PC-9 (cell line): ENCODE results near the gene NDUFB4. TPM values are rescaled to one million over a fixed set of nuclear protein-coding genes. Genes with fewer than 3 reads are reported as not detected.
"Not testable (repeated sequence)": the region's sequence is repeated elsewhere in the genome, so short reads cannot be mapped to it uniquely, and the experiment has no call there.

Experiments used
- BruUV-seq: library from RNA; stranded (reverse); fragments of 400-500 nt; replicated peaks from 2 replicates; lab custom pipeline; 2021; lab: Mats Ljungman, UMichigan
- CTCF ChIA-PET: fragments of 300-600 bp; sonication (Branson Sonifier 250); formaldehyde crosslinking; loops from one replicate; lab custom pipeline; 2022; ENCODE audit warnings: antibody characterized with exemption; lab: Charles Lee
- POLR2A ChIA-PET: fragments of 300-600 bp; sonication (Branson Sonifier 250); formaldehyde crosslinking; loops from one replicate; lab custom pipeline; 2022; ENCODE audit warnings: antibody characterized with exemption; ENCODE audit not compliant: unreplicated experiment; lab: Charles Lee
- DNase-seq, 2 experiments: peaks; one replicate each; pipeline versions ENCODE4 v3.0.0 to v3.0.0-alpha.2; 2015 to 2022; ENCODE audit warnings: mixed read lengths in 1 of 2
- H2AFZ ChIP-seq: fragments of 200-600 bp; sonication (generic); 2 replicates; pipeline ENCODE4 v1.8.1; 2017; ENCODE audit warnings: antibody characterized with exemption
- H3F3A ChIP-seq: fragments of 200-600 bp; sonication (generic); 2 replicates; pipeline ENCODE4 v1.8.1; 2017; ENCODE audit warnings: antibody characterized with exemption, mild to moderate bottlenecking, low read depth; ENCODE audit not compliant: insufficient read depth
- H3K27ac ChIP-seq: fragments of 200-600 bp; sonication (generic); 2 replicates; pipeline ENCODE4 v1.6.1; 2016; ENCODE audit warnings: mixed run types
- H3K27me3 ChIP-seq: fragments of 200-600 bp; sonication (generic); 2 replicates; pipeline ENCODE4 v1.6.1; 2016; ENCODE audit warnings: low read depth, mixed run types; ENCODE audit not compliant: insufficient read depth
- H3K36me3 ChIP-seq: fragments of 200-600 bp; sonication (generic); 2 replicates; pipeline ENCODE4 v1.6.1; 2016; ENCODE audit warnings: low read depth, mixed run types
- H3K4me1 ChIP-seq: fragments of 200-600 bp; sonication (generic); replicated peaks from 2 replicates; pipeline ENCODE4 v1.6.1; 2016; ENCODE audit warnings: mixed run types; ENCODE audit not compliant: insufficient read depth
- H3K4me2 ChIP-seq: fragments of 200-600 bp; sonication (generic); 2 replicates; pipeline ENCODE4 v1.6.1; 2017; ENCODE audit warnings: mixed run types
- H3K4me3 ChIP-seq: fragments of 200-600 bp; sonication (generic); 2 replicates; pipeline ENCODE4 v1.6.1; 2016; ENCODE audit warnings: mixed run types
- H3K79me2 ChIP-seq: fragments of 200-600 bp; sonication (generic); 2 replicates; pipeline ENCODE4 v1.6.1; 2017; ENCODE audit warnings: low read depth, mixed run types
- H3K9me2 ChIP-seq: fragments of 200-600 bp; sonication (generic); 2 replicates; pipeline ENCODE4 v1.8.1; 2017; ENCODE audit warnings: mild to moderate bottlenecking; ENCODE audit not compliant: insufficient read depth
- H3K9me3 ChIP-seq: fragments of 200-600 bp; sonication (generic); 2 replicates; pipeline ENCODE4 v1.8.1; 2016; ENCODE audit warnings: low read depth; ENCODE audit not compliant: insufficient read depth
- H4K20me1 ChIP-seq: fragments of 200-600 bp; sonication (generic); 2 replicates; pipeline ENCODE4 v1.8.1; 2017; ENCODE audit not compliant: insufficient read depth
- EZH2 ChIP-seq: fragments of 200-600 bp; sonication (generic); IDR thresholded peaks from 2 replicates; pipeline ENCODE4 v1.8.0; 2017; ENCODE audit warnings: antibody characterized with exemption, low read depth
- intact Hi-C: fragments of 100-400 bp; cut with micrococcal nuclease; formaldehyde crosslinking; loops from one replicate; pipeline ENCODE4 v1.10.0; 2022; ENCODE audit not compliant: unreplicated experiment
- total RNA-seq: library from RNA; stranded (reverse); gene quantifications from 2 replicates; pipeline ENCODE4 v1.2.3, GENCODE V29; 2021
- TF ChIP-seq, protein P1 (sequence below): fragments of 200-600 bp; sonication (generic); conservative IDR thresholded peaks from 2 replicates; pipeline ENCODE4 v1.6.1; 2017; ENCODE audit warnings: mixed run types, antibody characterized with exemption, mild to moderate bottlenecking, moderate library complexity

Gene NDUFB4
- total RNA-seq, 1 experiment from 2014 or later: 217 TPM

- Histone ChIP-seq H3K36me3 (no peaks in the 10 kb centered on the region), H3K9me3 (no peaks in the 10 kb centered on the region), H3K4me3 (no peak overlapping the region), H3K4me2 (no peak overlapping the region), H3K27ac (no peak overlapping the region), H4K20me1 (no peaks in the 10 kb centered on the region), H3K9me2 (peaks cover 6% of the 10 kb centered on the region; the same call in 1 of the 2 replicates), H3K4me1 (no peaks in the 10 kb centered on the region), H3F3A (no peaks in the 10 kb centered on the region), H2AFZ (no peak overlapping the region), H3K79me2 (no peaks in the 10 kb centered on the region), H3K27me3 (no peaks in the 10 kb centered on the region)
- intact Hi-C loops: no loop called here
- POLR2A ChIA-PET: no interaction called here
- TF ChIP-seq, protein P1, sequence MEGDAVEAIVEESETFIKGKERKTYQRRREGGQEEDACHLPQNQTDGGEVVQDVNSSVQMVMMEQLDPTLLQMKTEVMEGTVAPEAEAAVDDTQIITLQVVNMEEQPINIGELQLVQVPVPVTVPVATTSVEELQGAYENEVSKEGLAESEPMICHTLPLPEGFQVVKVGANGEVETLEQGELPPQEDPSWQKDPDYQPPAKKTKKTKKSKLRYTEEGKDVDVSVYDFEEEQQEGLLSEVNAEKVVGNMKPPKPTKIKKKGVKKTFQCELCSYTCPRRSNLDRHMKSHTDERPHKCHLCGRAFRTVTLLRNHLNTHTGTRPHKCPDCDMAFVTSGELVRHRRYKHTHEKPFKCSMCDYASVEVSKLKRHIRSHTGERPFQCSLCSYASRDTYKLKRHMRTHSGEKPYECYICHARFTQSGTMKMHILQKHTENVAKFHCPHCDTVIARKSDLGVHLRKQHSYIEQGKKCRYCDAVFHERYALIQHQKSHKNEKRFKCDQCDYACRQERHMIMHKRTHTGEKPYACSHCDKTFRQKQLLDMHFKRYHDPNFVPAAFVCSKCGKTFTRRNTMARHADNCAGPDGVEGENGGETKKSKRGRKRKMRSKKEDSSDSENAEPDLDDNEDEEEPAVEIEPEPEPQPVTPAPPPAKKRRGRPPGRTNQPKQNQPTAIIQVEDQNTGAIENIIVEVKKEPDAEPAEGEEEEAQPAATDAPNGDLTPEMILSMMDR: no peak
- TF ChIP-seq EZH2: no peak
- DNase-seq: no peak
- no TSS peak for BruUV-seq
- CTCF ChIA-PET: no interaction called here
Observed at GRCh38 chr3:120637851-120638559, 41.9 kb downstream of the NDUFB4 start.

- H3F3A ChIP-seq, BruUV-seq, H3K4me2 ChIP-seq, H3K9me2 ChIP-seq, CTCF ChIA-PET, DNase-seq, intact Hi-C loops, H3K27me3 ChIP-seq, H3K4me3 ChIP-seq, H3K4me1 ChIP-seq, H3K27ac ChIP-seq, H3K79me2 ChIP-seq, H4K20me1 ChIP-seq, H2AFZ ChIP-seq, POLR2A ChIA-PET, H3K9me3 ChIP-seq, H3K36me3 ChIP-seq: not testable (repeated sequence)
Observed at GRCh38 chr3:120638820-120639219, 42.7 kb downstream of the NDUFB4 start.

GRCh38 chr3:120640231-120640630 is 44.1 kb downstream of the NDUFB4 start:
- POLR2A ChIA-PET: no interaction called here
- Histone ChIP-seq H3K27ac (no peak overlapping the region), H3K4me3 (no peak overlapping the region)

More at GRCh38 chr3:120640231-120640630, 44.1 kb downstream of the NDUFB4 start:
- H4K20me1 ChIP-seq: no peaks in the 10 kb centered on the region
- intact Hi-C loops: no loop called here
- no peak for TF ChIP-seq EZH2
- TF ChIP-seq, protein P1: no peak
- H3K4me1 ChIP-seq: no peaks in the 10 kb centered on the region
- peaks cover 6% of the 10 kb centered on the region; the same call in 1 of the 2 replicates for H3K9me2 ChIP-seq
- no TSS peak for BruUV-seq
- H3K27me3 ChIP-seq: no peaks in the 10 kb centered on the region
- H2AFZ ChIP-seq: no peak overlapping the region
- CTCF ChIA-PET: interaction anchor here (0.5 kb wide), 1 partner anchor 540 kb away, joined by 4 read pairs; no protein-coding TSS in a partner anchor
- H3K79me2 ChIP-seq: no peaks in the 10 kb centered on the region
- H3K36me3 ChIP-seq: no peaks in the 10 kb centered on the region
- H3F3A ChIP-seq: no peaks in the 10 kb centered on the region
- DNase-seq: no peak
- H3K4me2 ChIP-seq: no peak overlapping the region
- no peaks in the 10 kb centered on the region for H3K9me3 ChIP-seq
